Dendritic cell treated with granulocyte-macrophage colony-stimulating factor and Interleukin-4, amounts not matched to agents 40 ng/mL and 50 ng/mL, for 4 days (primary cell): Measurements from ENCODE around the gene PTOV1.

Experiments
- H3K27ac Mint-ChIP-seq: one replicate; pipeline ENCODE4 v1.8.0; 2022; ENCODE audit warnings: mild to moderate bottlenecking, mixed read lengths
- H3K27me3 Mint-ChIP-seq: one replicate; pipeline ENCODE4 v1.8.0; 2022; ENCODE audit warnings: mild to moderate bottlenecking, mixed read lengths
- H3K36me3 Mint-ChIP-seq: one replicate; pipeline ENCODE4 v1.8.0; 2022; ENCODE audit warnings: low read depth, mixed read lengths
- H3K4me1 Mint-ChIP-seq: one replicate; pipeline ENCODE4 v1.8.0; 2022; ENCODE audit warnings: low read depth, mixed read lengths
- H3K4me3 Mint-ChIP-seq: one replicate; pipeline ENCODE4 v1.8.0; 2022; ENCODE audit warnings: mild to moderate bottlenecking, moderate library complexity, mixed read lengths
- H3K9me3 Mint-ChIP-seq: one replicate; pipeline ENCODE4 v1.8.0; 2022; ENCODE audit warnings: mixed read lengths
- intact Hi-C: fragments of 100-400 bp; cut with micrococcal nuclease; formaldehyde crosslinking; loops from one replicate; pipeline ENCODE4 v1.15.0; 2022

Gene PTOV1

GRCh38 chr19:49882643-49883042, 31.7 kb downstream of the PTOV1 start:
- Mint-ChIP-seq H3K36me3 (no peaks in the 10 kb centered on the region), H3K27me3 (no peaks in the 10 kb centered on the region), H3K4me1 (peaks cover 75% of the 10 kb centered on the region)

GRCh38 chr19:49883094-49883493, 32.1 kb downstream of the PTOV1 start:
- no peak overlapping the region for H3K4me3 Mint-ChIP-seq
- no peaks in the 10 kb centered on the region for H3K9me3 Mint-ChIP-seq
- peaks cover 76% of the 10 kb centered on the region for H3K4me1 Mint-ChIP-seq
- no peaks in the 10 kb centered on the region for H3K36me3 Mint-ChIP-seq
- intact Hi-C loops, result no loop called here
- no peak overlapping the region for H3K27ac Mint-ChIP-seq
- H3K27me3 Mint-ChIP-seq, result no peaks in the 10 kb centered on the region

More at GRCh38 chr19:49882643-49883042, 31.7 kb downstream of the PTOV1 start:
- Mint-ChIP-seq H3K27ac (peak overlapping the region; percentile 12), H3K4me3 (no peak overlapping the region), H3K9me3 (no peaks in the 10 kb centered on the region)
- intact Hi-C loops, result no loop called here

GRCh38 chr19:49884109-49884508, 33.1 kb downstream of the PTOV1 start:
- intact Hi-C loops, result no loop called here
- Mint-ChIP-seq H3K9me3 (no peaks in the 10 kb centered on the region), H3K36me3 (no peaks in the 10 kb centered on the region), H3K4me3 (no peak overlapping the region), H3K27me3 (no peaks in the 10 kb centered on the region), H3K4me1 (peaks cover 74% of the 10 kb centered on the region), H3K27ac (no peak overlapping the region)

DNA sequence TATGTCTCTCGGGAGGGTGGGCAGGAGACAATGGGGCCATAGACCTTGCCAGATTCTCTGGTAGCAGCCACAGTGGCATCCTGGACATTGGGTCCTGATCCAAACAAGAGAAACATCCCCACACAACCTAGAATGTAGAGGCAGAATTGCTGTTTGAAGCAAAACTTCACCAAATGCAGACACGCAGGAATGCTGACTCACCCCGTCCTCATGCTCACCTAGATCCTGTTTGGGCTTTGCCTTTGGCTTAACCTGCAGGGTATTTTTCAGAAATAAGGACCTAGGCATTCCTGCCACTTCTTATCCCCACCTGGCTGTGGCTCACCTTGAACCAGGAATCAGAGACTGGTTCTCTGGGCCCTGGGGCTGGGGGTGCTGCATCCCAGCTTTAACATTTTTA, 33.8 kb downstream of the PTOV1 start:
- no peak overlapping the region for H3K27ac Mint-ChIP-seq

DNA sequence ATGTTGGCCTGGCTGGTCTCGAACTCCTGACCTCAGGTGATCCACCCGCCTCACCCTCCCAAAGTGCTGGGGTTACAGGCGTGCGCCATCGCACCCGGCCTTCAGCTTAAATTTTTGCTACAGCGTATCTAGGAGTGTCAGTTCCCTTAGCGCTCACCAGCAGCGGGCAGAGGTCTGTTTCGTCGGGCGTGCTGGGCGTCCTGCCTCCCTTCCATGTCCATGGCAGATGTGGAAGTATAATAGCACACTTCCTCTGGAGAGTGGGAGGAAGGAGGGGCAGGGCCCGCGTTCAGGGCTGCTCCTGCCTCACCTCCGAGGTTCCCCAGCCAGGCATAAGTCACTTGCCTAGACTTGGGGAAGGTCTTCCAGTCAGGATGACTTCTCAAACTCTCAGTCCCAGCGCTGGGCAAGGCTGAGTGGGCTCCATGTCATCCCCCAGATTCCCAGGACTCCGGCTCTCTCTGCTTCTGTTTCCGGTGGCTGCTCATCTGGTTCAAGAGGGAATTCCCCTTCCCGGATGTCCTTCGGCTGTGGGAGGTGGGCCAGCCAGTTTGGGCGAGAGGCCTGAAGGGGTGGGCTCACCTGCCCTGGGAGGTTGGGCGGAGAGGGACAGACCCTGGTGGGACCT, 36.2 kb downstream of the PTOV1 start:
- H3K9me3 Mint-ChIP-seq, result no peaks in the 10 kb centered on the region
- no peaks in the 10 kb centered on the region for H3K27me3 Mint-ChIP-seq
- peaks cover 78% of the 10 kb centered on the region for H3K4me1 Mint-ChIP-seq
- no peaks in the 10 kb centered on the region for H3K36me3 Mint-ChIP-seq
- H3K27ac Mint-ChIP-seq, result peak overlapping the region; percentile 66
- intact Hi-C loops, result no loop called here
- no peak overlapping the region for H3K4me3 Mint-ChIP-seq

More for the DNA sequence above, 33.8 kb downstream of the PTOV1 start:
- intact Hi-C loops, result no loop called here
- H3K36me3 Mint-ChIP-seq, result no peaks in the 10 kb centered on the region
- H3K4me1 Mint-ChIP-seq, result peaks cover 77% of the 10 kb centered on the region
- H3K4me3 Mint-ChIP-seq, result no peak overlapping the region
- no peaks in the 10 kb centered on the region for H3K9me3 Mint-ChIP-seq
- H3K27me3 Mint-ChIP-seq, result no peaks in the 10 kb centered on the region

DNA sequence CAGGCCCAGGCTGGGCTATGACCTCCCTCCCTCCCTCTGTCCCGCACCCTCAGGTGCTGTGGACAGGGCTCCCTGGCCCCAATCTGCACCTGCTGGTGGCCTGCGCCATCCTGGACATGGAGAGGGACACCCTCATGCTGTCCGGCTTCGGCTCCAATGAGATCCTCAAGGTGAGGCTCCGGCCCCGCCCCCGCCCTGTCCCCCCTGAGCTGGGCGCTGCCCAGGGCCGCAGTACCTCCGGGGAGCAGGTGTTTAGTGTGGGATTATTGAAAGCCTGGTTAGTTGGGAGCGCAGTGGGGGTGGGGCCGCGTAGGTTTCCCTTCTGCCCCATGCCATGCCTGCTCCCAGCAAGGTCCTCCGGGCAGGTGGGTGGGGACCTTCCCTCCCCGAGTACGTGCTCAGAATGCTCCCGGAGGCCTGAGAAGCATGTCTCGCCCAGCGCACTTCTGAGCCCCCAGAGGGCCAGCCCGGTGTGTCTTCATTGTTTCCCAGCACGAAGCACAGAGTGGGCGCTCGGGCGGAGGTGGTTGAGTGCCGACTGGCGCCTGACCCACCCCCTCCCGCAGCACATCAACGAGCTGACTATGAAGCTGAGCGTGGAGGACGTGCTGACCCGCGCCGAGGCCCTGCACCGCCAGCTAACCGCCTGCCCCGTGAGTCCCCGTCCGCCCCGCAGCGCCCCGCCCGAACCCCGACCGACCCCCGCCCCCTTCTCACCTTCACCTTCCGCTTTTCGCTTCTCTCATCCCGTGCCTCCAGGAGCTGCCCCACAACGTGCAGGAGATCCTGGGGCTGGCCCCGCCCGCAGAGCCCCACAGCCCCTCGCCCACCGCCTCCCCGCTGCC, 36.9 kb downstream of the PTOV1 start:
- H3K27ac Mint-ChIP-seq, result peak overlapping the region; percentile 66
- intact Hi-C loops, result no loop called here
- H3K9me3 Mint-ChIP-seq, result no peaks in the 10 kb centered on the region
- no peaks in the 10 kb centered on the region for H3K36me3 Mint-ChIP-seq
- peak overlapping the region; percentile 26 for H3K4me3 Mint-ChIP-seq
- peaks cover 80% of the 10 kb centered on the region for H3K4me1 Mint-ChIP-seq
- H3K27me3 Mint-ChIP-seq, result peaks cover 6% of the 10 kb centered on the region

GRCh38 chr19:49888510-49888824, 37.5 kb downstream of the PTOV1 start:
- H3K9me3 Mint-ChIP-seq, result no peaks in the 10 kb centered on the region
- no peaks in the 10 kb centered on the region for H3K36me3 Mint-ChIP-seq
- H3K4me3 Mint-ChIP-seq, result no peak overlapping the region
- H3K27me3 Mint-ChIP-seq, result peaks cover 6% of the 10 kb centered on the region
- no peak overlapping the region for H3K27ac Mint-ChIP-seq
- intact Hi-C loops, result no loop called here
- peaks cover 81% of the 10 kb centered on the region for H3K4me1 Mint-ChIP-seq

GRCh38 chr19:49889038-49889686, 38.2 kb downstream of the PTOV1 start:
- Mint-ChIP-seq H3K9me3 (no peaks in the 10 kb centered on the region), H3K27me3 (peaks cover 6% of the 10 kb centered on the region), H3K36me3 (no peaks in the 10 kb centered on the region), H3K4me1 (peaks cover 81% of the 10 kb centered on the region), H3K4me3 (peak overlapping the region; percentile 48), H3K27ac (no peak overlapping the region)
- intact Hi-C loops, result no loop called here

DNA sequence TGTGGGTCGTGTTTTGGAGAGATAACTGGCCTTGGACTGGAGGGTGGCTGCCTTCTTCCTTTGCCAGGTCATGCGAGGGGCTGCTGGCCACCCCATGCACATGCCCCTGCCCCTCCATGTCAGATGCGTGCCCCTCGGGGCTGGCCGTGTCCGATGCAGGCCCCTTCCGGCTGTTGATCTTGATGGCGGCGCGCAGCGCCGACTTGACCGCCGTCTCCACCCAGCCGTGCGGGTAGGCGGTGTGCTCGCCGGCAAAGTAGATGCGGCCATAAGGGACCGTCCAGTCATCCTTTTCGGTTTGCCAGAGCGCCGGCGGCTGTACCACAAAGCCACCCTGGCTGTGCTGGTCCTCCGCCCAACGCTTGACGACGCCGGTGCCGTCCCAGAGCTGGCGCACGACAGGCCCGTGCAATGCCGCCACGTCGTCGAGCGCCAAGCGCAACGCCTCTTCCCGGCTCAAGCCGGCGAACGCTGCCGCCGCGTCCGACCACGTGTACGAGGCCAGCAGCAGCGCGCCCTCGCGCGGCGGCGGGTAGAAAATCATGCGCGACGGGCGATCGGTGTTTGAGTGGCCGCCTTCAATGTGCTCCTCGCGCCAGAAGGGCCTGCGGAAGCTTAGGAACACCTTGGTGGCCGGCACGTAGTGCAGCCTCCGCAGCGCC, 38.9 kb downstream of the PTOV1 start:
- no peaks in the 10 kb centered on the region for H3K9me3 Mint-ChIP-seq
- H3K27ac Mint-ChIP-seq, result no peak overlapping the region
- no peaks in the 10 kb centered on the region for H3K36me3 Mint-ChIP-seq
- peaks cover 81% of the 10 kb centered on the region for H3K4me1 Mint-ChIP-seq
- intact Hi-C loops, result loop anchor here (5.0 kb wide), 1 partner anchor 37 kb away; the partner anchor contains the start of genes ATF5 and NUP62
- peaks cover 6% of the 10 kb centered on the region for H3K27me3 Mint-ChIP-seq
- H3K4me3 Mint-ChIP-seq, result peak overlapping the region; percentile 64

DNA sequence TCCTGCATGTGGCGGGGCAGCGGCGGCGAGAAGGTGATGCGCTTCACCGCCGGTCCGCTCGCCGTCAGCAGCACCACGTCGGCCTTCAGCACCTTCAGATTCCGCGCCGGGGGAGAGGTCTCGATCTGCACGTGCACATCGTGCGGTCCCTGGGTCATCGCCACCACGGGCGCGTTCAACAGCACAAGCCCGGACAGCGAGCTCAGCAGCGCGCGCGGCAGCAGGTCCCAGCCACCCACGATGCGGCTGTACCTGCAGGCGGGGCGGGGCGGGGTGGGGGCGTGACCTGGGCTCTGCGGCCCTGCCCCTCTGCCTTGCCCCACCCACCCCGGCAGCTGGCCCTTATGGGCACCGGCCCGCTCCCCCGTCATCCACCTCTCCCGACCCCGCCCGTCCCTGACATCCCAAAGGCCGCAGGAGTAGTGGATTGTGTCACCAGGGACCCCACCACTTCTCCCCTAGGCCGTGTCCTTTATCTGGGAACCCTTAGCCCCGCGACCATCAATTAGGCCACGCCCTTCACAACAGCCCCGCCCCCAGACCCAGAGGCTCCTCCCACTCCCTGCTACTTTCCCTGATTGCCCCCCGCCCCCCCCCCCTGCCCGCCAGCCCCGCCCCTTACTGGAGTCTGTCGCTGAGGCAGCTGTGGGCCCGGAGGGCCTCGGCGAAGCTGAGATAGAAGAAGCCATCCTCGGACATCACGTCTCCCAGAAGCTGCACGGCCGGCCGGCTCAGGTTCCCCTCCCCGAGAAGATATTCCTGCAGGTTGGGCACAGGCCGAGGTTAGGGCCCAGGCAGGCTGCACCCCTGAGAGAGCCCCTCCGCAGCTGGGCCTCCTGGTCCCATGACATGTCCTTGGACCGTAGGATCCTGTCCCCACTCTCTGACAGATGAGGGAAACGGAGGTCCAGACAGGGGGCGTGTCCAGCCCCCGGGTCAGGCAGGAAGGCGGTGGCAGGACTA, 39.7 kb downstream of the PTOV1 start:
- H3K4me3 Mint-ChIP-seq, result peak overlapping the region; percentile 94
- no peaks in the 10 kb centered on the region for H3K36me3 Mint-ChIP-seq
- peaks cover 87% of the 10 kb centered on the region for H3K4me1 Mint-ChIP-seq
- peak overlapping the region; percentile 50 for H3K27ac Mint-ChIP-seq
- intact Hi-C loops, result loop anchor here (5.0 kb wide), 1 partner anchor 37 kb away; the partner anchor contains the start of genes ATF5 and NUP62
- peaks cover 6% of the 10 kb centered on the region for H3K27me3 Mint-ChIP-seq
- H3K9me3 Mint-ChIP-seq, result no peaks in the 10 kb centered on the region

- Mint-ChIP-seq H3K4me1 (peaks cover 95% of the 10 kb centered on the region), H3K36me3 (no peaks in the 10 kb centered on the region), H3K27me3 (peaks cover 6% of the 10 kb centered on the region), H3K9me3 (no peaks in the 10 kb centered on the region), H3K27ac (peak overlapping the region; percentile 50), H3K4me3 (peak overlapping the region; percentile 94)
- intact Hi-C loops, result loop anchor here (5.0 kb wide), 1 partner anchor 36 kb away; the partner anchor contains the start of genes ATF5 and NUP62
Measured at GRCh38 chr19:49891393-49891792, 40.4 kb downstream of the PTOV1 start.

DNA sequence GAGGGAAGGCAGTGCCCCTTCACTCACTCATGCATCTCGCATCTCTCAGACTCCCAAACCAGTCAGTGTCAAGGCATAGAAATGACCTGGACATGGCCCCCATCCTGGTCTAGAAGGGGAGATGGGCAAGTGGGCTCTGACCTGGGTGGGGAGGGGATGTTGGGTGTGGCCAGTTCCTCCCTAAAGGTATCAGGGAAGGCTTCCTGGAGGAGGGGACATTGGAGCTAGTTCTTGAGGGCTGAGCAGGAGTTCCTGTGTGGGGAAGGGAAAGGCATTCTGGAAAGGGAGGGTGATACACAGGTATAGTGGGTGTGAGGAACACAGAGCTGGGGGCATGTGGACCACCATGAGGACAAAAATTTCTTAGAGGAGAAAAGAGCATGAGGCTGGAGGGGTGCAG, 41.8 kb downstream of the PTOV1 start:
- peak overlapping the region; percentile 95 for H3K27ac Mint-ChIP-seq
- no peaks in the 10 kb centered on the region for H3K9me3 Mint-ChIP-seq
- H3K4me1 Mint-ChIP-seq, result peaks cover 97% of the 10 kb centered on the region
- intact Hi-C loops, result loop anchor here (5.0 kb wide), 1 partner anchor 35 kb away; the partner anchor contains the start of genes ATF5 and NUP62
- H3K27me3 Mint-ChIP-seq, result peaks cover 6% of the 10 kb centered on the region
- H3K36me3 Mint-ChIP-seq, result no peaks in the 10 kb centered on the region
- H3K4me3 Mint-ChIP-seq, result peak overlapping the region; percentile 94
